H1 (cell line): ENCODE results near the gene ZNF613. TPM values are rescaled to one million over a fixed set of nuclear protein-coding genes. Genes with fewer than 3 reads are reported as not detected.
A peak's percentile ranks its signal among the peaks of the same experiment; 100 is the strongest.

Source experiments
- CTCF ChIA-PET: fragments of 300-600 bp; sonication (Branson Sonifier 250); formaldehyde crosslinking; loops from one replicate; lab custom pipeline; 2021; ENCODE audit not compliant: partially characterized antibody; lab: Charles Lee
- POLR2A ChIA-PET: fragments of 300-600 bp; sonication (Branson Sonifier 250); formaldehyde crosslinking; loops from one replicate; lab custom pipeline; 2021; ENCODE audit warnings: inconsistent platforms; ENCODE audit not compliant: partially characterized antibody; lab: Charles Lee
- DNase-seq, 2 experiments: peaks; one replicate each; pipeline versions ENCODE4 v3.0.0 to v3.0.0-alpha.2; 2010 to 2022; ENCODE audit warnings: low spot score in 2 of 2, low read depth in 1 of 2, mixed read lengths in 1 of 2
- FAIRE-seq: peaks from 2 replicates; lab custom pipeline; 2011; peaks lifted over from hg19 to GRCh38; lab: Jason Lieb, UNC
- H2AFZ ChIP-seq: 2 replicates; pipeline ENCODE4 v1.8.1; 2012; ENCODE audit warnings: low read length, inconsistent platforms
- H2AK5ac ChIP-seq: 2 replicates; pipeline ENCODE4 v1.6.1; 2013; ENCODE audit warnings: low read depth, low read length
- H2BK120ac ChIP-seq: replicated peaks from 2 replicates; pipeline ENCODE3; 2013; ENCODE audit warnings: low read depth, low read length, inconsistent platforms
- H2BK12ac ChIP-seq: 2 replicates; pipeline ENCODE4 v1.6.1; 2013; ENCODE audit warnings: low read depth, low read length
- H2BK15ac ChIP-seq: 2 replicates; pipeline ENCODE4 v1.6.1; 2013; ENCODE audit warnings: low read length
- H2BK20ac ChIP-seq: 2 replicates; pipeline ENCODE4 v1.6.1; 2013; ENCODE audit warnings: low read length
- H2BK5ac ChIP-seq: 2 replicates; pipeline ENCODE4 v1.6.1; 2013; ENCODE audit warnings: low read depth, low read length
- H3K14ac ChIP-seq: 2 replicates; pipeline ENCODE4 v1.6.1; 2013; ENCODE audit warnings: inconsistent platforms; ENCODE audit not compliant: insufficient read length
- H3K18ac ChIP-seq: 2 replicates; pipeline ENCODE4 v1.6.1; 2013; ENCODE audit warnings: low read length; ENCODE audit errors: extremely low read depth
- H3K23ac ChIP-seq: 2 replicates; pipeline ENCODE4 v1.6.1; 2013; ENCODE audit warnings: inconsistent platforms; ENCODE audit not compliant: insufficient read length
- H3K23me2 ChIP-seq: 2 replicates; pipeline ENCODE4 v1.6.1; 2013; ENCODE audit warnings: low read depth, low read length
- H3K27ac ChIP-seq: 2 replicates; pipeline ENCODE4 v1.6.1; 2011; ENCODE audit warnings: low read depth, low read length, inconsistent platforms
- H3K27me3 ChIP-seq, 4 experiments: replicated peaks in 1 of 4; 1 replicate in 1 of 4; 2 replicates in 3 of 4; pipeline versions ENCODE4 v1.6.1 to v1.8.1; 2011 to 2013; ENCODE audit warnings: low read length in 3 of 4, mild to moderate bottlenecking in 3 of 4, inconsistent platforms in 2 of 4, mixed read lengths in 2 of 4, moderate library complexity in 1 of 4; ENCODE audit not compliant: control insufficient read depth in 3 of 4, insufficient read depth in 3 of 4; ENCODE audit errors: extremely low read depth in 1 of 4
- H3K36me3 ChIP-seq, 4 experiments: 2 replicates each; pipeline versions ENCODE4 v1.6.1 to v1.8.1; 2011 to 2013; ENCODE audit warnings: mild to moderate bottlenecking in 4 of 4, low read length in 3 of 4, moderate library complexity in 2 of 4, control low read depth in 1 of 4, inconsistent platforms in 1 of 4; ENCODE audit not compliant: insufficient read depth in 4 of 4, control insufficient read depth in 2 of 4
- H3K4ac ChIP-seq: replicated peaks from 2 replicates; pipeline ENCODE3; 2013; ENCODE audit warnings: low read length, low read depth, mixed read lengths, inconsistent platforms; ENCODE audit not compliant: insufficient read length
- H3K4me1 ChIP-seq, 4 experiments: replicated peaks in 1 of 4; 1 replicate in 1 of 4; 2 replicates in 3 of 4; pipeline versions ENCODE4 v1.6.1 to v1.8.1; 2011 to 2013; ENCODE audit warnings: low read length in 3 of 4, inconsistent platforms in 2 of 4, mixed read lengths in 1 of 4; ENCODE audit not compliant: insufficient read depth in 4 of 4, control insufficient read depth in 3 of 4
- H3K4me2 ChIP-seq, 2 experiments: 2 replicates each; pipeline versions ENCODE4 v1.6.1 to v1.8.1; 2011 to 2013; ENCODE audit warnings: low read depth in 2 of 2, low read length in 2 of 2, control low read depth in 1 of 2, inconsistent platforms in 1 of 2, mild to moderate bottlenecking in 1 of 2; ENCODE audit not compliant: insufficient read depth in 1 of 2
- H3K4me3 ChIP-seq, 4 experiments: fragments of 200-600, 300-600 bp in 1 of 4; sonication (generic), shearing (Covaris generic), sonication (Bioruptor Twin) in 1 of 4; 2 replicates each; pipeline versions ENCODE4 v1.5.1 to v1.8.1; 2011 to 2016; ENCODE audit warnings: low read length in 4 of 4, low read depth in 3 of 4, control low read depth in 2 of 4, inconsistent platforms in 2 of 4, mild to moderate bottlenecking in 2 of 4, mixed read lengths in 1 of 4, moderate library complexity in 1 of 4; ENCODE audit not compliant: insufficient read depth in 2 of 4; ENCODE audit errors: extremely low read depth in 1 of 4
- H3K56ac ChIP-seq: replicated peaks from 2 replicates; pipeline ENCODE3; 2013; ENCODE audit warnings: low read depth, mild to moderate bottlenecking, mixed read lengths, low read length, inconsistent platforms; ENCODE audit not compliant: insufficient read length
- H3K79me1 ChIP-seq: 2 replicates; pipeline ENCODE4 v1.6.1; 2013; ENCODE audit warnings: low read depth, low read length, control low read depth
- H3K79me2 ChIP-seq, 2 experiments: 2 replicates each; pipeline versions ENCODE4 v1.6.1 to v1.8.1; 2012 to 2013; ENCODE audit warnings: low read length in 2 of 2, mild to moderate bottlenecking in 2 of 2, inconsistent platforms in 1 of 2; ENCODE audit not compliant: insufficient read depth in 2 of 2, control insufficient read depth in 1 of 2
- H3K9ac ChIP-seq, 4 experiments: replicated peaks in 1 of 4; 1 replicate in 1 of 4; 2 replicates in 3 of 4; pipeline versions ENCODE4 v1.6.1 to v1.8.1; 2011 to 2013; ENCODE audit warnings: low read depth in 3 of 4, low read length in 3 of 4, control low read depth in 2 of 4, mild to moderate bottlenecking in 2 of 4, moderate library complexity in 2 of 4, inconsistent platforms in 1 of 4; ENCODE audit errors: extremely low read depth in 1 of 4
- H3K9me3 ChIP-seq, 2 experiments: 2 replicates each; pipeline versions ENCODE4 v1.6.1 to v1.8.1; 2012 to 2013; ENCODE audit warnings: mild to moderate bottlenecking in 2 of 2, moderate library complexity in 2 of 2, control low read depth in 1 of 2, inconsistent platforms in 1 of 2, low read depth in 1 of 2, low read length in 1 of 2, mixed read lengths in 1 of 2; ENCODE audit not compliant: insufficient read depth in 2 of 2
- H4K20me1 ChIP-seq, 2 experiments: replicated peaks in 1 of 2; 2 replicates each; pipeline versions ENCODE3 to v1.8.1; 2011 to 2013; ENCODE audit warnings: inconsistent platforms in 2 of 2, low read length in 2 of 2, mild to moderate bottlenecking in 1 of 2; ENCODE audit not compliant: insufficient read depth in 2 of 2, control insufficient read depth in 1 of 2
- H4K5ac ChIP-seq: 2 replicates; pipeline ENCODE4 v1.6.1; 2013; ENCODE audit warnings: low read length, low read depth, mixed read lengths, inconsistent platforms; ENCODE audit not compliant: insufficient read length
- H4K8ac ChIP-seq: 2 replicates; pipeline ENCODE4 v1.8.0; 2013; ENCODE audit warnings: mild to moderate bottlenecking, moderate library complexity, low read length, inconsistent platforms; ENCODE audit not compliant: insufficient read depth; ENCODE audit errors: extremely low read depth
- H4K91ac ChIP-seq: replicated peaks from 2 replicates; pipeline ENCODE3; 2013; ENCODE audit warnings: low read length, mixed read lengths, inconsistent platforms; ENCODE audit not compliant: insufficient read length
- GABPA ChIP-seq: IDR thresholded peaks from 2 replicates; pipeline ENCODE4 v1.6.1; 2011; ENCODE audit warnings: mild to moderate bottlenecking, low read length, moderate library complexity, borderline replicate concordance; ENCODE audit not compliant: insufficient read depth
- HDAC2 ChIP-seq, 2 experiments: fragments of 300-600 bp in 1 of 2; sonication (generic) in 1 of 2; IDR thresholded peaks; 2 replicates each; pipeline ENCODE4 v1.6.1; 2011 to 2012; ENCODE audit warnings: low read depth in 2 of 2, low read length in 2 of 2, mild to moderate bottlenecking in 2 of 2, moderate library complexity in 2 of 2, borderline replicate concordance in 1 of 2, inconsistent platforms in 1 of 2
- KDM1A ChIP-seq: fragments of 200-600, 300-600 bp; sonication (generic); IDR thresholded peaks from 2 replicates; pipeline ENCODE4 v1.7.1; 2016; ENCODE audit warnings: mild to moderate bottlenecking, low read length, borderline replicate concordance
- POLR2AphosphoS5 ChIP-seq: IDR thresholded peaks from 2 replicates; pipeline ENCODE4 v1.6.1; 2011; ENCODE audit warnings: low read depth, low read length
- RXRA ChIP-seq: IDR thresholded peaks from 2 replicates; pipeline ENCODE4 v1.6.1; 2011; ENCODE audit warnings: low read depth, mild to moderate bottlenecking, low read length, moderate library complexity; ENCODE audit not compliant: insufficient read depth
- polyA plus RNA-seq, 7 experiments: library from polyadenylated mRNA; depleted of rRNA in 3 of 7; stranded (reverse) in 5 of 7; unstranded in 2 of 7; fragments of >200 nt in 5 of 7; fragments of 200-250 nt in 2 of 7; gene quantifications; 1 replicate in 5 of 7; 2 replicates in 1 of 7; 4 replicates in 1 of 7; pipeline versions ENCODE4 v1.2.1 to v1.2.3, GENCODE V29; 2011 to 2013; ENCODE audit warnings: missing spikeins in 2 of 7, mixed read lengths in 2 of 7
- total RNA-seq: library from RNA; stranded (reverse); fragmentation: NEBNext Ultra II Directional; extraction: Animal tissue kit (Norgen Biotek cat#: 25700); gene quantifications from 2 replicates; pipeline ENCODE4 v1.2.1, GENCODE V29; 2021
- TF ChIP-seq, protein P1 (sequence below): IDR thresholded peaks from 2 replicates; pipeline ENCODE4 v1.6.1; 2011; ENCODE audit warnings: low read depth, mild to moderate bottlenecking, low read length; ENCODE audit not compliant: insufficient read depth

ZNF613 gene
- total and polyA plus RNA-seq, 2 of the 8 experiments (the other 6 are each of a cell fraction or from before 2014, with no cell fraction given), result 4.7 to 14.2 TPM

DNA sequence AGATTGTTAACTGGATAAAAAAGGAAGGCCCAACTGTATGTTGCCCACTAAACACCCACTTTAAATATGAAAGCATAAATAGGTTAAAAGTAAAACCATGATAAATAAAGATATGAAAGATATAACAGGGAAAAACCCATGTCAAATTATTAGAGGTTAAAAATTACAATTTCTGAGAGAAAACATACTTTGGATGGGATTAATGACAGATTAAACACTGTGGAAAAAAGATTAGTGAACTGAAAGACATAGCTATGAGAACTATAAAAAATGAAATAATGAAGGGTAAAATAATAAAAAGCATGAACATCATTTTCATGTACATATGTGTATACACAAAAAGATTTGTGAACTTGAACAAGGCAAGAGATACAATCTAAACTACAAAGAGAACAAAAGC is 37.3 kb upstream of the ZNF613 start:
- Histone ChIP-seq H4K20me1 (no peaks in the 10 kb centered on the region), H2BK12ac (no peak overlapping the region), H3K27ac (no peak overlapping the region), H3K23me2 (no peaks in the 10 kb centered on the region), H2BK15ac (no peak overlapping the region), H3K79me2 (peaks cover 0 to 50% of the 10 kb centered on the region in 2 experiments; a peak in 3 of 4 replicates), H4K91ac (no peak overlapping the region), H3K9me3 (peaks cover 54 to 56% of the 10 kb centered on the region in 2 experiments), H3K4ac (no peak overlapping the region), H2AFZ (no peak overlapping the region), H3K4me2 (no peak overlapping the region), H4K5ac (no peak overlapping the region), H2BK120ac (no peak overlapping the region), H4K8ac (no peak overlapping the region), H3K27me3 (no peaks in the 10 kb centered on the region), H3K18ac (no peak overlapping the region), H2AK5ac (no peak overlapping the region), H3K9ac (no peak overlapping the region), H2BK20ac (no peak overlapping the region), H2BK5ac (no peak overlapping the region), H3K56ac (no peak overlapping the region), H3K4me1 (peaks cover 0 to 3% (median 0%) of the 10 kb centered on the region in 4 experiments; a peak in 1 of 7 replicates), H3K14ac (no peak overlapping the region), H3K4me3 (peak overlapping the region in 1 of 4 experiments; percentile 33; a peak in 1 of 8 replicates), H3K36me3 (peaks cover 39 to 80% (median 61%) of the 10 kb centered on the region in 4 experiments), H3K23ac (no peak overlapping the region), H3K79me1 (0 out of 2 replicates have a peak, but pooled peaks cover 3% of the 10 kb centered on the region)
- no peak for FAIRE-seq
- ChIA-PET CTCF (no interaction called here), POLR2A (interaction anchor here (0.9 to 2.6 kb wide), 6 partner anchors 9 to 22 kb away, joined by 3 to 26 read pairs (median 10); no protein-coding TSS in a partner anchor)
- no peak for DNase-seq
- no peak for TF ChIP-seq RXRA
- TF ChIP-seq KDM1A, result no peak
- TF ChIP-seq, protein P1, sequence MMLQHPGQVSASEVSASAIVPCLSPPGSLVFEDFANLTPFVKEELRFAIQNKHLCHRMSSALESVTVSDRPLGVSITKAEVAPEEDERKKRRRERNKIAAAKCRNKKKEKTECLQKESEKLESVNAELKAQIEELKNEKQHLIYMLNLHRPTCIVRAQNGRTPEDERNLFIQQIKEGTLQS, result no peak
- TF ChIP-seq GABPA, result no peak
- no peak for TF ChIP-seq POLR2AphosphoS5
- TF ChIP-seq HDAC2 (IDR thresholded peaks at IDR 0.05; ENCODE audit: borderline replicate concordance in 1 of 2, low read depth in 2 of 2, low read length in 2 of 2), result no peak
